Activated T-cell treated with anti-CD3 and anti-CD28 coated beads, Interleukin-2, amount 50 U/mL, for 48 hours (primary cell): ENCODE results near the gene TUBB3.
A peak's percentile ranks its signal among the peaks of the same experiment; 100 is the strongest.
"Not testable (repeated sequence)": the region's sequence is repeated elsewhere in the genome, so short reads cannot be mapped to it uniquely, and the experiment has no call there.

ENCODE experiments used
- DNase-seq, 2 experiments: peaks; one replicate each; pipeline ENCODE4 v3.0.0-alpha.2; 2020

TUBB3 gene

GRCh38 chr16:89903908-89904515 is 19.1 kb upstream of the TUBB3 start:
- DNase-seq, result no peak

DNA sequence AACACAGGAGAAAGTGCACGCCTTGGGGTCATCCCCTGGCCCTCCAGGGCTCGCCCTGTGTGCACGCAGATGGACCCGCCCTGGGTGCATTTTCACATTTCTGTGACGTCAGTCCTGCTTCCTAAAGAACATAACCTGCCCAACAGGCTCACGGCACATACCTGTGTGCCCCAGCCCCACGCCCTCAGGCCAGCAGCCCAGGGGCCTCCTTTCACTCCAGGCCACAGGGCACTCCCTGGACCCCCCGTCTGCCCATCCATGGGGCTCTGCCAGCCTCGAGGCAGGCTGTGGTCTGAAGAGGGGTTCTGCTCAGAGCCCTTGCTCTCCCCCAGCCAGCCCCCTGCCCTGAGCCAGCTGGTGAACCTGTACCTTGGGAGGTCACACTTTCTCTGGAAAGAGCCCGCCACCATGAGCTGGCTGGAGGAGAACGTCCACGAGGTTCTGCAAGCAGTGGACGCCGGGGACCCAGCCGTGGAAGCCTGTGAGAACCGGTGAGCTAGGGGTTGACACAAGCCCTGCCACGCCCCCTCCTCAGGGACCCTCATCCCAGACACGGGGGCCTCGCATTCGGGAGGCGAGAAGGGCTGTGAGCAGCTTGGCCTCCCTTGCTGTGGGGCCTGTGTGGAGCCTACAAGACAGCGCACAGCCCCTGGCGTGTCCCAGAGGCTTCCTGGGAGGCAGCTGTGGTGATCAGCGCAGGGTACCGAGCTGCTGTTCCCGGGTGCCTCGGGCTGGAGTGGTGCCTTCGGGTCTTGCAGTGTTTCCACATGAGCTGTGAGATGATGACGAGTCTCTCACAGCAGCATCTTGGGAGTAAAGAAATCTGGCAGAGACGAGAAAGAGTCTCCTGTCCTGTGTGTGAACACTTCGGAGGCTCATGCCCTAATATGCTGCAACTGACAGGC is 18.3 kb upstream of the TUBB3 start:
- no peak for DNase-seq

- no peak for DNase-seq
Observed at GRCh38 chr16:89905511-89906139, 17.5 kb upstream of the TUBB3 start.

GRCh38 chr16:89906140-89907025 is 16.8 kb upstream of the TUBB3 start:
- DNase-seq, result no peak

DNA sequence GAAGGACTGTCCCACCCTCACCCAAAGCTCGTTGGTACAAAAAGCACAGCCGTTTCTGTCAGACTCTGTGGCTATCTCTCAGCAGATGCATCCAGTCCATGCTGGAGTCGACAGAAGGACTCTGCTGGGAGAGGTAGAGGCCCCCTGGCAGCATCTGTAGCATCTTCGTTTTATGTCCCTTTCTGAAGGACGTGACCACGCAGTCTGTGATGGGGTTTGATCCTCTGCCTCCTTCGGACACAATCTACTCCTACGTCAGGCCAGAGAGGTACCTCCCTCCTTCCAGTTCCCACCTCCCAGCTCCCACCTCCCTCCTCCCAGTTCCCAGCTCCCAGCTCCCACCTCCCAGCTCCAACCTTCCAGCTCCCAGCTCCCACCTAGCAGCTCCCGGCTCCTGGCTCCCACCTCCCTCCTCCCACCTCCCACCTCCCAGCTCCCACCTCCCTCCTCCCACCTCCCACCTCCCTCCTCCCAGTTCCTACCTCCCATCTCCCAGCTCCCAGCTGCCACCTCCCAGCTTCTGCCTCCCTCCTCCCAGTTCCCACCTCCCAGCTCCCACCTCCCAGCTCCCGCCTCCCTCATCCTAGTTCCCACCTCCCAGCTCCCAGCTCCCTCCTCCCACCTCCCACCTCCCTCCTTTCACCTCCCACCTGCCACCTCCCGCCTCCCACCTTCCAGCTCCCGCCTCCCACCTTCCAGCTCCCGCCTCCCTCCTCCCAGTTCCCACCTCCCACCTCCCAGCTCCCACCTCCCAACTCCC is 15.9 kb upstream of the TUBB3 start:
- no peak for DNase-seq

DNA sequence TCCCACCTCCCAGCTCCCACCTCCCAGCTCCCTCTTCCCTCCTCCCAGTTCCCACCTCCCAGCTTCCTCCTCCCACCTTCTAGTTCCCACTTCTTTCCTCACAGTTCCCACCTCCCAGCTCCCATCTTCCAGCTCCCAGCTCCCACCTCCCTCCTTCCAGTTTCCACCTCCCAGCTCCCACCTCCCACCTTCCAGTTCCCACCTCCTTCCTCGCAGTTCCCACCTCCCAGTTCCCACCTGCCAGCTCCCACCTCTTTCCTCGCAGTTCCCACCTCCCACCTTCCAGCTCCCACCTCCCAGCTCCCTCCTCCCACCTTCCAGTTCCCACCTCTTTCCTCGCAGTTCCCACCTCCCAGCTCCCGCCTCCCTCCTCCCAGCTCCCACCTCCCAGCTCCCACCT is 14.9 kb upstream of the TUBB3 start:
- no peak for DNase-seq

GRCh38 chr16:89909777-89910716 is 13.1 kb upstream of the TUBB3 start:
- peak; percentile 78 to 81 for DNase-seq

GRCh38 chr16:89910717-89911354 is 12.3 kb upstream of the TUBB3 start:
- DNase-seq, result no peak

- no peak for DNase-seq
Observed at GRCh38 chr16:89911375-89911774, 11.8 kb upstream of the TUBB3 start.

- DNase-seq, result no peak
Observed at GRCh38 chr16:89912143-89912542, 11.0 kb upstream of the TUBB3 start.

GRCh38 chr16:89912627-89913026 is 10.5 kb upstream of the TUBB3 start:
- no peak for DNase-seq

GRCh38 chr16:89913408-89914387 is 9.4 kb upstream of the TUBB3 start:
- DNase-seq, result no peak

- DNase-seq, result not testable (repeated sequence)
Observed at GRCh38 chr16:89914642-89915285, 8.4 kb upstream of the TUBB3 start.

DNA sequence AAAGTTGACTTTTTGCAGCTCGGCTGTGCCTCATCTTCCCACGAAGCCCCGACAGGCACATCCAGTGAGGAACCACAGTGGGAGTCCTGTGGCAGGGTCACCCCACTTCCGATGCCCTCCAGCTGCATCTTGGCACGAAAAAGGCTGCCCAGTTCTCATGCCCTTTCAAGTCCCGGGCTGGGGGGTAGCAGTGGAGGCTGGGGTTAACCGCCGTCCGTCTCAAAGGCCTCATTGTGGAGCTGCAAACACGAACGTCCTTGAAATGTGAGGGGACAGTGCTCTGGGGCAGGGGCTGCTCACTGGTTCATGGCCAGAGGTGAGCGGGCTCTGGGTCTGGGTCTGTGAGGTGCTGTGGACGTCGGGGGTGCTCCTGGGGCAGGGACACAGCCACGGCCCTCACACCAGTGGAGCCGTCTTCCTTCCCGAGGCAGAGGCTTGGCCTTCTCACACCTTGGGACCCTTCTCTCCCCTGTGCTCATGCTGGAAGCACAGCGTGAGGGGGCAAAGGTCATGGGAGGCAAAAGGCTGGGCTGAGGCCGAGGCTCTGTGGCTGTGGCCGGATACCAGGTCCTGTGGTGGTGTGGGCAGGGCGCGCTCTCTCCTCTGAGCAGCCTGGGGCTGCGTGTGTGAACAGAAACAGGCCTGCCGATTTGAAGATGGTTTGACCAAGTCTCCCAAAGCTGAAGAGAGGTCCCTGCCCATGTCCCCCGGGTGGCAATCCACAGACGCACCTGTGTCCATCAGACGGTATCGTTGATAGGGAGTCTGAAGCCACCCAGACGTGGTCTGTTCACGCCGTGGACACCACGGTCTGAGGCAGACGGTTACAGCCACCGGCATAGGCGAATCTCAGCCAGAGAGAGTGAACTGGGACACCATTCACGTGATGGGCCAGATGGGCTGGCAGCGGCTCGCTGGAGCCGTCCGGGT is 7.6 kb upstream of the TUBB3 start:
- DNase-seq, result no peak

DNA sequence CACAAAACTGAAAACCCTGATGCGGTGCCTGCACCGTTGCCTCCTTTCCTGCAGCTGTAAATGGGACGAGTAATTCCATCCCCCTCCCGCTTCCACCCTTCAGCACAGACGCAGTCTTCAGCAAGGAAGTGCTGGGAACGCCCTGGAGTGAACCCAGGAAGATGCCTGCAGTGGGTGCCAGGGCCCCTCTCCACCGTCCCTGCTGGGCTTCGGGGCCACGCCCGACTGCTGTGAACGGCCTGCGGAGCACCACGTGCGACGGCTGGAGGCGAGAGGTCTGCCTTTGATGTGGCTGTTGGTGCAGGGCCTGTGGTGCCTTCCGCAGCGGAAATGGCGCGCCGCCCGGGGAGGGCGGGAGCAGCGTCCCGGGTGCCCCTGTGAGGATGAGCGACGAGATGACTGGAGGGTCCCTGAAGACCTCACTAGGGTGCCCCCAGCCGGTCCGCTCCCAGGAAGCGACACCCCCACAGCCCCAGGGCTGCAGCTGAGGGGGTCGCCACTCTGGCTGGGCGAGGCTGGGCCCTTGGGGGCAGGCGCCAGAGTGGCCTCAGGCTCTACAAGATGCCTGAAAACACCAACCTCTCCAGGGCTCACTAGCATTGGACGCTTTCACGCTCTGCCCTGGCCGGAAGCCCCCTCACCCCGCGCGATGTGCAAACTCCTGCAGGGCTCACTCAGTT is 5.2 kb upstream of the TUBB3 start:
- peak; percentile 86 to 88 for DNase-seq

- peak; percentile 53 for DNase-seq
Observed at GRCh38 chr16:89918453-89919347, 4.4 kb upstream of the TUBB3 start, which contains the start of gene MC1R. TSS of gene MC1R (plus strand) at chr16:89918862. CDS start at chr16:89919259, 397 bp downstream.
